Midbrain (tissue), 1 donor: ENCODE results near the gene BOLA2B.
"Not testable (repeated sequence)": the region's sequence is repeated elsewhere in the genome, so short reads cannot be mapped to it uniquely, and the experiment has no call there.

ENCODE experiments used
- DNase-seq: peaks from one replicate; lab custom pipeline; 2025; lab: John Stamatoyannopoulos, UW

BOLA2B gene

GRCh38 chr16:30184096-30184890 lies 9.2 kb downstream of the BOLA2B start:
- no peak for DNase-seq

- peak; percentile 80 for DNase-seq
These were observed 10.0 kb downstream of the BOLA2B start, which contains the start of gene CORO1A for GRCh38 chr16:30183233-30184095. CORO1A (plus strand) TSS chr16:30183602; CDS start chr16:30185210, 1,608 bp downstream.

DNA sequence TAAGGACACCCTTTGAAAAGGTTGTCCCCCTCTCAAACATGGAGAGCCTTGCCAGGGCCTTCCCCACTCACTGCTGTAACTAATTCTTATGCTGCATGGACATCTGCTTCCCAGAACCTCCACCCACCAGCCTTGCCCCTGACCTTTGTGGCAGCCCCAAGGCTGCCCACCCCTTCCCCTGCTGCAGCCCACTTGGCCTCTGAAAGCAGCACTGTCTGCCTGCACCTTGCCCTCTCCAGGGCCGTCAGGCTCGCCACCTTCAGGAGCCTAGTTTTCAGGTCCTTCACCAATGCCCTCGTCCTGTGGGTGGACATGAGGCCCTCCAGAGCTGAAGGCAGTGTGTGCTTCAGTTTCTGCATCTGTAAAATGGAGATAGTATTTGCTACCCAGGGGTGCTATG lies 12.7 kb downstream of the BOLA2B start:
- DNase-seq = no peak

- DNase-seq = no peak
These were observed 13.5 kb downstream of the BOLA2B start for GRCh38 chr16:30179931-30180330.

DNA sequence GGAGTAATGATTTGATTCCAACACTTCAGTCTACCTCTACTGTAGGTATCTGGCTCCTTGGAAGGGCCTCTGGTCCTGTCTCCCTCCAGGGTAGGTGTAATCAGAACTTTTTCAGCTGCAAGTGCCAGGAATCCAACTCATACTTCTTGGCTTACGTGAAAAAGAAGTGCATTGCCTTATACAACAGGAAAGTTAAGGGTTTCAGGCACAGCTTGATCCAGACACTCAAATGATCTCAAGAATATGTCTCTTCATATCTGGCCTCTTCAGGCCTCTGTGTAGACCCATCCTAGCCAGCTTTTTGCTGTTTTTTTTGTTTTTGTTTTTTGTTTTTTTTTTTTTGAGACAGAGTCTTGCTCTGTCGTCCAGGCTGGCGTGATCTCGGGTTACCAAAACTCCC lies 14.3 kb downstream of the BOLA2B start:
- DNase-seq = no peak

DNA sequence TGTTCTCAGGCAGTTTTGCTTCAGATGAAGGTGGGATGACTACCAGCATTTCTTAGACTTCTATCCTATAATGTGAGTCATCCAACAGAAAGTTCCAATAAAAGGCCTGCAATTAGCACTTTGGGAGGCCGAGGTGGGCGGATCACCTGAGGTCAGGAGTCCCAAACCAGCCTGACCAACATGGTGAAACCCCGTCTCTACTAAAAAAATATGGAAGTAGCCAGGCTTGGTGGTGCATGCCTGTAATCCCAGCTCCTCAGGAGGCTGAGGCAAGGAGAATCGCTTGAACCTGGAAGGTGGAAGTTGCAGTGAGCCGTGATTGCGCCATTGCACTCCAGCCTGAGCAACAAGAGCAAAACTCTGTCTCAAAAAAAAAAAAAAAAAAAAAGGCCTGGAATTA lies 16.6 kb downstream of the BOLA2B start:
- not testable (repeated sequence) for DNase-seq

GRCh38 chr16:30173054-30173453 lies 20.4 kb downstream of the BOLA2B start:
- DNase-seq = no peak

DNA sequence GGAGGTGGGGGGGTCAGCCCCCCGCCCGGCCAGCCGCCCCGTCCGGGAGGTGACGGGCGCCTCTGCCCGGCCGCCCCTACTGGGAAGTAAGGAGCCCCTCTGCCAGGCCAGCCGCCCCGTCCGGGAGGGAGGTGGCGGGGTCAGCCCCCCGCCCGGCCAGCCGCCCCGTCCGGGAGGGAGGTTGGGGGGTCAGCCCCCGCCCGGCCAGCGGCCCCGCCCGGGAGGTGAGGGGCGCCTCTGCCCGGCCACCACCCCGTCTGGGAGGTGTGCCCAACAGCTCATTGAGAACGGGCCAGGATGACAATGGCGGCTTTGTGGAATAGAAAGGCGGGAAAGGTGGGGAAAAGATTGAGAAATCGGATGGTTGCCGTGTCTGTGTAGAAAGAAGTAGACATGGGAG lies 23.3 kb downstream of the BOLA2B start:
- DNase-seq = not testable (repeated sequence)

DNA sequence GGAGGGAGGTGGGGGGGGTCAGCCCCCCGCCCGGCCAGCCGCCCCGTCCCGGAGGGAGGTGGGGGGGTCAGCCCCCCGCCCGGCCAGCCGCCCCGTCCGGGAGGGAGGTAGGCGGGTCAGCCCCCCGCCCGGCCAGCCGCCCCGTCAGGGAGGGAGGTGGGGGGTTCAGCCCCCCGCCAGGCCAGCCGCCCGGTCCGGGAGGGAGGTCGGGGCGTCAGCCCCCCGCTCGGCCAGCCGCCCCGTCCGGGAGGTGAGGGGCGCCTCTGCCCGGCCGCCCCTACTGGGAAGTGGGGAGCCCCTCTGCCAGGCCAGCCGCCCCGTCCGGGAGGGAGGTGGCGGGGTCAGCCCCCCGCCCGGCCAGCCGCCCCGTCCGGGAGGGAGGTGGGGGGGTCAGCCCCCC lies 24.1 kb downstream of the BOLA2B start:
- not testable (repeated sequence) for DNase-seq

- DNase-seq = not testable (repeated sequence)
These were observed 24.7 kb downstream of the BOLA2B start for GRCh38 chr16:30168746-30169145.

DNA sequence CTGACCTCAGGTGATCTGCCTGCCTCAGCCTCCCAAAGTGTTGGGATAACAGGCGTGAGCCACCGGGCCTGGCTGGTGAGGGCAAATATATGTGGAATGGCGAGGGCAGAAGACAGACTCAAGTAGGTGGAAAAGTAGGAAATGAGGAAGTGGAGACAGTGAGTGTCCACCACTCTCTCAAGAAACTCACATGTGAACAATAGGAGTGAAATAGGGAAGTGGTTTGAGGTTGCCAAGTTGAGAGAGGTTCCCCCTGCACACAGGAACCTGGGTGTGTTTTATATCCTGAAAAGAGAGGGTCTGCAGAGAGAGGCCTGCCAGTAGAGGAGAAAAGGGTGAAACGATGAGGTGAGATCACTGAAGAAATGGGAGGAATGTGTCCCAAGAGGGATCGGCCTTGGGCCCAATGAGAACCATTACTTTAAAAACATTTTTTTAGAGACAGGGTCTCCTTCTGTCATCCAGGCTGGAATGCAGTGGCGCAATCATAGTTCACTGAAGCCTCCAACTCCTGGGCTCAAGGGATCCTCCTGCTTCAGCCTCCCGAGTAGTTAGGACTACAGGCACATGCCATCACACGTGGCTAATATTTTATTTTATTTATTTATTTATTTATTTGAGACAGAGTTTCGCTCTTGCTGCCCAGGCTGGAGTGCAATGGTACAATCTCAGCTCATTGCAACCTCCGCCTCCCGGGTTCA lies 27.1 kb downstream of the BOLA2B start:
- no peak for DNase-seq

DNA sequence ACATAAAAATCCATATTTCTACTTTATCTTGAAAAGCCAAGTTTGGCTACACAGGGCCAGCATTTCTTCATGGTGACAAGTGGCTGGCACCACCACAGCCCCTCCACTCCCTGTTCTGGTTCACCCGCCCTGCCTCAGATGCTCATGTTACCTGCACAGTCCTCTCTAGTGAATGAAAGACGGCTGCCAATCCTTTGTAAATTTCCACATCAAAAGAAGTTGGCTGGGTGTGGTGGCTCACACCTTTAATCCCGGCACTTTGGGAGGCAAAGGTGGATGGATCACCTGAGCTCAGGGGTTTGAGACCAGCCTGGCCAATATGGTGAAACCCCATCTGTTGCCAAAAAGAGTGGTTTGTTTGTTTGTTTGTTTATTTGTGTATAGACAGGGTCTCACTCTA lies 29.9 kb downstream of the BOLA2B start:
- DNase-seq = no peak

DNA sequence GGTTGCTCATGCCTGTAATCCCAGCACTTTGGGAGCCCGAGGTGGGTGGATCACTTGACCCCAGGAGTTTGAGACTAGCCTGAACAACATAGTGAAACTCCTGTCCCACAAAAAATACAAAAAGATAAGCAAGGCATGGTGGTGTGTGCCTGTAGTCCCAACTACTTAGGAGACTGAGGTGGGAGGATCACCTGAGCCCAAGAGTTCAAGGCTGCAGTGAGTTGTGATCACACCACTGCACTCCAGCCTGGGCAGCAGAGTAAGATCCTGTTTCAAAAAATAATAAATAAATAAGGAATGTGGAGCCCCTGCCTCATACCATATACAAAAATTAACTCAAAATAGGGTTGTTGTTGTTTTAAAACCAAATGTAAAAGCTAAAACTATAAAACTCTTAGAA lies 36.3 kb downstream of the BOLA2B start:
- DNase-seq = no peak

- no peak for DNase-seq
These were observed 38.3 kb downstream of the BOLA2B start for GRCh38 chr16:30155188-30155587.

GRCh38 chr16:30152517-30152916 lies 40.9 kb downstream of the BOLA2B start:
- no peak for DNase-seq

- no peak for DNase-seq
These were observed 42.4 kb downstream of the BOLA2B start for GRCh38 chr16:30151091-30151490.

- DNase-seq = no peak
These were observed 44.1 kb downstream of the BOLA2B start for GRCh38 chr16:30149250-30149930.

DNA sequence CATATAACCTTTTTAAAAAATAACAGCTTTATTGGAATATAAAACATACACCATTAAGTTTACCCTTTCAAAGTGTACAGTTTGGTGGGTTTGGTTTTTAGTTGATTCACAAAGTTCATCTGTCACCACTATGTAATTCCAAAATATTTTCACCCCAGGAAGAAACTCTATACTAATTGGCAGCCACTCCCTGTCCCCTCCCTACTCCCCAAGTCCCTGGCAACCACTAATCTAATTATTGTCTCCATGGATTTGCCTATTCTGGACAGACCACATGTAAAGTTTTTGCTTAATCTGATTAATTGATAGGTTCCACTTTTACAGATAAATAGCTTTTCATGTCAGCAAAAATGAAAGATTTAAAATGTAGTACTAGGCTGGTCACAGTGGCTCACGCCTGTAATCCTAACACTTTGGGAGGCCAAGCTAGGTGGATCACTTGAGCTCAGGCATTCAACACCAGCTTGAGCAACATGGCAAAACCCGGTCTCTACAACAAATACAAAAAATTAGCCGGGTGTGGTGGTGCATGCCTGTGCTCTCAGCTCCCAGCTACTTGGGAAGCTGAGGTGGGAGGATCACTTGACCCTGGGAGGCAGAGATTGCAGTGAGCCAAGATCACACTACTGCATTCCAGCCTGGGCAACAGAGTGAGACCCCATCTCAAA lies 45.5 kb downstream of the BOLA2B start:
- DNase-seq = no peak

GRCh38 chr16:30145657-30146056 lies 47.8 kb downstream of the BOLA2B start:
- no peak for DNase-seq

DNA sequence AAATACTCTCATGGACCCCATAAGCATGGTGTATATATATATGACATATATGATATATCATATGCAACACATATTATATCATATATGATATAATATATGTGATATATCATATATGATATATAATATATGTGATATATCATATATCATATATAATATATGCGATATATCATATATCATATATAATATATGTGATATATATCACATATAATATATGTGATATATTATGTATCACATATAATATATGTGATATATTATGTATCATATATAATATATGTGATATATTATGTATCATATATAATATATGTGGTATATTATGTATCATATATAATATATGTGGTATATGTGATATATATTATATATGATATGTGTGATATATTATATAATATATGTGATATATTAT lies 48.5 kb downstream of the BOLA2B start:
- no peak for DNase-seq

DNA sequence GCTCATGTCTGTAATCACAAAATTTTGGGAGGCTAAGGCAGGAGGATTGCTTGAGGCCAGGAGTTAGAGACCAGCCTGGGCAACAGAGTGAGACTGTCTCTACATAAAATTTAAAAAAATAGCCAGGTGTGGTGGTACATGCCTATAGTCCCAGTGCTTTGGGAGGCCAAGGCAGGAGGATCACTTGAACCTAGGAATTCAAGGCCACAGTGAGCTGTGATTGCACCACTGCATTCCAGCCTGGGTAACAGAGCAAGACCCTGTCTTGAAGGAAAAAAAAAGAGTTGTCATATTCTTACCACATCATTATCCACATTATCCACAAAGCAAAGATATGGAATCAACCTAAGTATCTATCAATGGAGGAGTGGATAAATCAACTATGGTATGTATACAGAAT lies 49.4 kb downstream of the BOLA2B start:
- no peak for DNase-seq
